PC-3 (cell line): Measurements from ENCODE around the gene CHN1. TPM values are rescaled to one million over a fixed set of nuclear protein-coding genes. Genes with fewer than 3 reads are reported as not detected.

Experiments used
- ATAC-seq: fragments of 200-7000 bp; cut with Tn5 transposase; 2 replicates; pipeline ENCODE4 v1.9.1; 2020; ENCODE audit warnings: mild to moderate bottlenecking, moderate library complexity
- BruUV-seq: library from RNA; stranded (reverse); fragments of 400-500 nt; replicated peaks from 2 replicates; lab custom pipeline; 2021; lab: Mats Ljungman, UMichigan
- CTCF ChIA-PET: fragments of 300-600 bp; sonication (Branson Sonifier 250); formaldehyde crosslinking; loops from one replicate; lab custom pipeline; 2022; ENCODE audit warnings: antibody characterized with exemption; lab: Charles Lee
- POLR2A ChIA-PET: fragments of 300-600 bp; sonication (Branson Sonifier 250); formaldehyde crosslinking; loops from one replicate; lab custom pipeline; 2022; ENCODE audit warnings: antibody characterized with exemption; ENCODE audit not compliant: unreplicated experiment; lab: Charles Lee
- DNase-seq: peaks from one replicate; pipeline ENCODE4 v3.0.0-alpha.2; 2015
- H2AFZ ChIP-seq: fragments of 300-600 bp; sonication (generic); 2 replicates; pipeline ENCODE4 v1.6.0; 2016; ENCODE audit warnings: antibody characterized with exemption, low read length
- H3F3A ChIP-seq: fragments of 300-600 bp; sonication (generic); one replicate; pipeline ENCODE4 v1.6.0; 2017; ENCODE audit warnings: antibody characterized with exemption, low read length, control low read depth, mild to moderate bottlenecking; ENCODE audit not compliant: unreplicated experiment
- H3K27ac ChIP-seq: fragments of 300-600 bp; sonication (generic); 2 replicates; pipeline ENCODE4 v1.5.1; 2016; ENCODE audit warnings: mild to moderate bottlenecking, low read length
- H3K27me3 ChIP-seq: fragments of 300-600 bp; sonication (generic); 2 replicates; pipeline ENCODE4 v1.6.1; 2016; ENCODE audit warnings: low read length, mixed read lengths
- H3K36me3 ChIP-seq: fragments of 300-600 bp; sonication (generic); 2 replicates; pipeline ENCODE4 v1.6.1; 2016; ENCODE audit warnings: low read depth, mixed run types, low read length, mixed read lengths
- H3K4me1 ChIP-seq: fragments of 300-600 bp; sonication (generic); 2 replicates; pipeline ENCODE4 v1.5.1; 2016; ENCODE audit warnings: low read length; ENCODE audit not compliant: insufficient read depth
- H3K4me2 ChIP-seq: fragments of 300-600 bp; sonication (generic); 2 replicates; pipeline ENCODE4 v1.6.0; 2016; ENCODE audit warnings: low read length
- H3K4me3 ChIP-seq: fragments of 300-600 bp; sonication (generic); 2 replicates; pipeline ENCODE4 v1.5.1; 2016; ENCODE audit warnings: mild to moderate bottlenecking, low read length, mixed read lengths
- H3K79me2 ChIP-seq: fragments of 300-600 bp; sonication (generic); 2 replicates; pipeline ENCODE4 v1.6.1; 2017; ENCODE audit warnings: low read length, mixed read lengths
- H3K9ac ChIP-seq: fragments of 300-600 bp; sonication (generic); 2 replicates; pipeline ENCODE4 v1.6.0; 2016; ENCODE audit warnings: mild to moderate bottlenecking, low read length
- H3K9me2 ChIP-seq: fragments of 300-600 bp; sonication (generic); replicated peaks from 2 replicates; pipeline ENCODE4 v1.6.1; 2016; ENCODE audit warnings: mixed run types, low read length, mixed read lengths
- H3K9me3 ChIP-seq: fragments of 300-600 bp; sonication (generic); 2 replicates; pipeline ENCODE4 v1.6.1; 2016; ENCODE audit warnings: low read length, mixed read lengths
- H4K20me1 ChIP-seq: fragments of 300-600 bp; sonication (generic); 2 replicates; pipeline ENCODE4 v1.6.1; 2016; ENCODE audit warnings: low read length, mixed read lengths
- EZH2 ChIP-seq: fragments of 300-600 bp; sonication (generic); IDR thresholded peaks from one replicate; pipeline ENCODE4 v1.6.1; 2017; ENCODE audit warnings: antibody characterized with exemption, mild to moderate bottlenecking, low read length; ENCODE audit not compliant: unreplicated experiment
- EZH2phosphoT487 ChIP-seq: fragments of 300-600 bp; sonication (generic); IDR thresholded peaks from 2 replicates; pipeline ENCODE4 v1.6.1; 2018; ENCODE audit warnings: mild to moderate bottlenecking, antibody characterized with exemption, low read length, borderline replicate concordance
- intact Hi-C: fragments of 100-400 bp; cut with micrococcal nuclease; formaldehyde crosslinking; loops from 2 replicates; pipeline ENCODE4 v1.9.0; 2023
- total RNA-seq: library from RNA; depleted of rRNA; stranded (reverse); fragments of >200 nt; gene quantifications from 2 replicates; pipeline ENCODE4 v1.2.3, GENCODE V29; 2014
- TF ChIP-seq, protein P1 (sequence below): fragments of 300-600 bp; sonication (generic); conservative IDR thresholded peaks from 2 replicates; pipeline ENCODE4 v1.5.1; 2017; ENCODE audit warnings: antibody characterized with exemption, low read depth, mild to moderate bottlenecking, low read length

CHN1 gene
- total RNA-seq, 1 experiment from 2014 or later = 7.8 TPM

DNA sequence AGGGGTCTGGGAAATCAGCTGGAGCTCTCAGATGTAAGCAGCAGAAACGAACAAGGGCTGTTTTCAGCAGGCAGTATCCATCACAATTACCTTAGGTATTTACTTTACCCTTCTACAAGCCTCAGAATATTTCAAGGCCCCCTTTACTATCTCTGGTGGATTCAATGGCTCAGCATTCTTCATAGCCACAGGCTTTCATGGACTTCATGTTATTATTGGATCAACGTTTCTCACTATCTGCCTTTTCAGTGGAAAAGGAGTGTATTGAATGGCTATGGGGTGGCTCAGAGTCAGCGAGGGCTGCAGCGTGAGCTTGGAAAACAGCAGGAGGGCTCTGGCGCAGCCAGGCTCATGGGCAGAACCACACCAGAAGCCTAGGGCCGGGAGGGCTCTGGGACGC lies 224.3 kb downstream of the CHN1 start:
- Histone ChIP-seq H3K9ac (no peak overlapping the region), H3K27ac (no peak overlapping the region), H2AFZ (no peak overlapping the region), H3K4me1 (peaks cover 8% of the 10 kb centered on the region), H3K79me2 (no peaks in the 10 kb centered on the region), H3K9me2 (no peaks in the 10 kb centered on the region), H3K4me3 (no peak overlapping the region), H3K36me3 (no peaks in the 10 kb centered on the region), H3K27me3 (no peaks in the 10 kb centered on the region), H3F3A (no peaks in the 10 kb centered on the region), H3K9me3 (no peaks in the 10 kb centered on the region), H4K20me1 (no peaks in the 10 kb centered on the region), H3K4me2 (no peak overlapping the region)
- no TSS peak for BruUV-seq
- intact Hi-C loops = no loop called here
- TF ChIP-seq, protein P1, sequence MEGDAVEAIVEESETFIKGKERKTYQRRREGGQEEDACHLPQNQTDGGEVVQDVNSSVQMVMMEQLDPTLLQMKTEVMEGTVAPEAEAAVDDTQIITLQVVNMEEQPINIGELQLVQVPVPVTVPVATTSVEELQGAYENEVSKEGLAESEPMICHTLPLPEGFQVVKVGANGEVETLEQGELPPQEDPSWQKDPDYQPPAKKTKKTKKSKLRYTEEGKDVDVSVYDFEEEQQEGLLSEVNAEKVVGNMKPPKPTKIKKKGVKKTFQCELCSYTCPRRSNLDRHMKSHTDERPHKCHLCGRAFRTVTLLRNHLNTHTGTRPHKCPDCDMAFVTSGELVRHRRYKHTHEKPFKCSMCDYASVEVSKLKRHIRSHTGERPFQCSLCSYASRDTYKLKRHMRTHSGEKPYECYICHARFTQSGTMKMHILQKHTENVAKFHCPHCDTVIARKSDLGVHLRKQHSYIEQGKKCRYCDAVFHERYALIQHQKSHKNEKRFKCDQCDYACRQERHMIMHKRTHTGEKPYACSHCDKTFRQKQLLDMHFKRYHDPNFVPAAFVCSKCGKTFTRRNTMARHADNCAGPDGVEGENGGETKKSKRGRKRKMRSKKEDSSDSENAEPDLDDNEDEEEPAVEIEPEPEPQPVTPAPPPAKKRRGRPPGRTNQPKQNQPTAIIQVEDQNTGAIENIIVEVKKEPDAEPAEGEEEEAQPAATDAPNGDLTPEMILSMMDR = no peak
- TF ChIP-seq EZH2 (no peak), EZH2phosphoT487 (no peak)
- POLR2A ChIA-PET = no interaction called here
- no peak for ATAC-seq
- no peak for DNase-seq
- CTCF ChIA-PET = interaction anchor here (0.8 kb wide), 1 partner anchor 20 kb away, joined by 3 read pairs; no protein-coding TSS in a partner anchor

DNA sequence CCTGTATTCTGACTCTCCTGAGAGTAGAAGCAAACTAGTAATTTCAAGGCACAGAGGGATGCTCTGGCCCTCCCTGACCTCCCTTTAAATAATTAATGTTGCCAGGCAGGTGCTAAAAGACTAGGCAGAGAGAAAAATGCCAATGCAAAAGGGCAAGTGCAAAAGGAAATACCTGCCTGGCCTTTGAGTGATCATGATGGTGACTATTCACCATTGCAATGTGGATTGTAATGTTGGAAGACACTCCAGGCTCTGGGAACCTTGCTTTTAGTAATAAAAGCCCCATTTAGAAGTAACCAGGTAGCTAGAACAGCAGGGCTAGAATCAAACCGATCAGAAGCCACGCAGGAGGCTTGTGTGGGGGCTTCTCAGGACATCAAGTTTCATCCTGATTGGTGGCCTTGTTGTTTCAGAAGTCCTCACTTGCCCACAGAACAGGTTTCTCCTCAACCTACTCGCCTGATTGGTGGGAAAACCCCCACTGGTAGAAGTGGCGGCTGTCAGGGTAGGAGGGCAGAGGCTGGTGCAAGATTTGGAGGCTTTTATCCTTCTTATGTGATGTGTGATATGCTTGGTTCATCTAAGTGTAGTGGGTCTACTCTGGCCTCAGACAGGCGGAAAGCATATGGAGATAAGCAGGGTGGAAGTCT lies 224.9 kb downstream of the CHN1 start:
- Histone ChIP-seq H3K36me3 (no peaks in the 10 kb centered on the region), H3K9me3 (no peaks in the 10 kb centered on the region), H3K4me3 (no peak overlapping the region), H4K20me1 (no peaks in the 10 kb centered on the region), H2AFZ (no peak overlapping the region), H3K27ac (no peak overlapping the region), H3K9ac (no peak overlapping the region), H3K4me1 (peaks cover 11% of the 10 kb centered on the region), H3K9me2 (no peaks in the 10 kb centered on the region), H3F3A (no peaks in the 10 kb centered on the region), H3K4me2 (no peak overlapping the region), H3K79me2 (no peaks in the 10 kb centered on the region), H3K27me3 (no peaks in the 10 kb centered on the region)
- ChIA-PET POLR2A (no interaction called here), CTCF (interaction anchor here (0.8 kb wide), 1 partner anchor 20 kb away, joined by 3 read pairs; no protein-coding TSS in a partner anchor)
- intact Hi-C loops = no loop called here
- no TSS peak for BruUV-seq
- TF ChIP-seq EZH2 = no peak
- TF ChIP-seq, protein P1 = no peak
- TF ChIP-seq EZH2phosphoT487 = no peak
- ATAC-seq (no peak), DNase-seq (peak; percentile 10)

DNA sequence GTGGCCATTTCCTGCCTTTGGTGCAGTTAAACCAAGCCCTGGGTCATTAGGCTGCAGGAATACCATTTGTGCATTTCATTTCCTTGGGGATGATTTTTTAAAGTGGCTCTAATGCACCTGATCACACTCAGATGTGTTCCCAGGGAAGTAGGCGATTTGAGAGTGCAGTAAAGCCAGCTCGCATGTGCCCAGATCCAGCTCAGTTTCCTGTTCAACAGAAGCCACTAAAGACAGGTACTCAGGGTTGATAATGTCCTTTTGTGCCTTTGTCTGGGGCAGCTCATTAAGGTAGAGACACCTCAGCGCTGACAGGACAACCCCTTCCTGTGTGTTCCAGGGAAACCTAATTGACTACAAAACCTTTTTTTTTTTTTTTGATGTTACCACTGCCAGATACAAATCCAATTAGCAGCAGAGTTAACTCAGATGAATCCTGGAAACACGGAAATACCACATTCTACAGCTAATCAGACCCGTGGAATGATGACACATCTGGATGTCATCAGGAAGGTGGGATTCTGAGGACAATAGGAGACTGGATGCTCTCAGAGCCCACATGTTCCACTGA lies 225.7 kb downstream of the CHN1 start:
- ATAC-seq (no peak), DNase-seq (no peak)
- POLR2A ChIA-PET = no interaction called here
- no peaks in the 10 kb centered on the region for H3F3A ChIP-seq
- no peaks in the 10 kb centered on the region for H3K9me2 ChIP-seq
- no peak overlapping the region for H2AFZ ChIP-seq
- BruUV-seq = no TSS peak
- no peaks in the 10 kb centered on the region for H3K9me3 ChIP-seq
- no peaks in the 10 kb centered on the region for H3K27me3 ChIP-seq
- no peak overlapping the region for H3K4me3 ChIP-seq
- no peak for TF ChIP-seq EZH2phosphoT487
- TF ChIP-seq, protein P1 = no peak
- TF ChIP-seq EZH2 = no peak
- H3K4me1 ChIP-seq = peaks cover 11% of the 10 kb centered on the region
- no peaks in the 10 kb centered on the region for H3K36me3 ChIP-seq
- CTCF ChIA-PET = no interaction called here
- no peak overlapping the region for H3K4me2 ChIP-seq
- H3K9ac ChIP-seq = no peak overlapping the region
- H3K79me2 ChIP-seq = no peaks in the 10 kb centered on the region
- H4K20me1 ChIP-seq = no peaks in the 10 kb centered on the region
- H3K27ac ChIP-seq = no peak overlapping the region
- intact Hi-C loops = no loop called here
